Measurements from ENCODE around the gene BRWD1.

DNA sequence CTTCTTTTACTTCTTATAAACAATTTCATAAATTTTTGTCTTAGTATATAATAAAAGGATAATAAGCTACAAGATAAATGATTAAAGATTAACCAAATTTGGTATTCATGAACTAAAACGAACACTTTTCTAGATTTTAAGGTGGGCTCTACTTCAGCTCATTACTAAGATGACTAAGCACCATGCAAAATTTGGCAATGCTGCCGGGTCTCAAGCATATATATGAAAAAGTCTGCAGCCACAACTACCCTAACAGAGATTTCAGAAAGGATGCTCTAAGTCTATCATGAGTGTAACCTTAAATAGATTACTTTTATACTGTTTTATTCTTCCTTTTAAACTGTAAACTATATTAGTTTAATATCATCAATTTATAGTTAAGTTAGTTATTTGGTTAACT lies 47.8 kb downstream of the BRWD1 start:
- TF ChIP-seq TAF1 (IDR thresholded peaks at IDR 0.05; ENCODE audit: low read depth, low read length) (no peak), POLR2AphosphoS5 (IDR thresholded peaks at IDR 0.05; ENCODE audit: low read depth, low read length) (no peak)
